ENCODE results near the gene LIMS4.
"Not testable (repeated sequence)": the region's sequence is repeated elsewhere in the genome, so short reads cannot be mapped to it uniquely, and the experiment has no call there.

DNA sequence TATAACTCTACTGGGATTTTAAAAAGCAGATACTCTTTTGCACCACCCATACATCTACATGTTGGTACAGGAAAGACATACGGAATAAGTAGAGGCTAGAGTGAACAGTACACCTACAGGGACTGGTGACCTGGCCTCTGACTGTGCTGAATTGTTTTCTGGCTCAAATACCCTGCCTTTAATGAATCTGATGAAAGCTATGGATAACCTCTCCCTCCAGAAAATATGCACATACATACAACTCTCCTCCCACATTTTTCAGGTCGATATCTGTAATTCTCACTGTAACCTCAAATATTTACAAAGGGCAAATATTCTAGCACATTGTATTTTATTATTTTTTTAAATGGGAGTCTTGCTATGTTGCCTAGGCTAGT is 15.4 kb downstream of the LIMS4 start:
- not testable (repeated sequence) for TF ChIP-seq CTCF (conservative IDR thresholded peaks at IDR 0.05; ENCODE audit: low read depth in 2 of 2); JUNB (IDR thresholded peaks at IDR 0.05; ENCODE audit: unreplicated experiment); EZH2 (IDR thresholded peaks at IDR 0.05; ENCODE audit: low read depth, unreplicated experiment); POLR2AphosphoS5 (IDR thresholded peaks at IDR 0.05; ENCODE audit: low read depth); EZH2phosphoT487 (IDR thresholded peaks at IDR 0.05; ENCODE audit: unreplicated experiment); ETS1 (IDR thresholded peaks at IDR 0.05)
- TF ChIP-seq, protein P1, sequence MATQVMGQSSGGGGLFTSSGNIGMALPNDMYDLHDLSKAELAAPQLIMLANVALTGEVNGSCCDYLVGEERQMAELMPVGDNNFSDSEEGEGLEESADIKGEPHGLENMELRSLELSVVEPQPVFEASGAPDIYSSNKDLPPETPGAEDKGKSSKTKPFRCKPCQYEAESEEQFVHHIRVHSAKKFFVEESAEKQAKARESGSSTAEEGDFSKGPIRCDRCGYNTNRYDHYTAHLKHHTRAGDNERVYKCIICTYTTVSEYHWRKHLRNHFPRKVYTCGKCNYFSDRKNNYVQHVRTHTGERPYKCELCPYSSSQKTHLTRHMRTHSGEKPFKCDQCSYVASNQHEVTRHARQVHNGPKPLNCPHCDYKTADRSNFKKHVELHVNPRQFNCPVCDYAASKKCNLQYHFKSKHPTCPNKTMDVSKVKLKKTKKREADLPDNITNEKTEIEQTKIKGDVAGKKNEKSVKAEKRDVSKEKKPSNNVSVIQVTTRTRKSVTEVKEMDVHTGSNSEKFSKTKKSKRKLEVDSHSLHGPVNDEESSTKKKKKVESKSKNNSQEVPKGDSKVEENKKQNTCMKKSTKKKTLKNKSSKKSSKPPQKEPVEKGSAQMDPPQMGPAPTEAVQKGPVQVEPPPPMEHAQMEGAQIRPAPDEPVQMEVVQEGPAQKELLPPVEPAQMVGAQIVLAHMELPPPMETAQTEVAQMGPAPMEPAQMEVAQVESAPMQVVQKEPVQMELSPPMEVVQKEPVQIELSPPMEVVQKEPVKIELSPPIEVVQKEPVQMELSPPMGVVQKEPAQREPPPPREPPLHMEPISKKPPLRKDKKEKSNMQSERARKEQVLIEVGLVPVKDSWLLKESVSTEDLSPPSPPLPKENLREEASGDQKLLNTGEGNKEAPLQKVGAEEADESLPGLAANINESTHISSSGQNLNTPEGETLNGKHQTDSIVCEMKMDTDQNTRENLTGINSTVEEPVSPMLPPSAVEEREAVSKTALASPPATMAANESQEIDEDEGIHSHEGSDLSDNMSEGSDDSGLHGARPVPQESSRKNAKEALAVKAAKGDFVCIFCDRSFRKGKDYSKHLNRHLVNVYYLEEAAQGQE (IDR thresholded peaks at IDR 0.05; ENCODE audit: unreplicated experiment): not testable (repeated sequence)
